Endothelial cell of hepatic sinusoid (primary cell): ENCODE results near the gene PLAC8L1.
"Not testable (repeated sequence)": the region's sequence is repeated elsewhere in the genome, so short reads cannot be mapped to it uniquely, and the experiment has no call there.

ENCODE experiments used
- in situ Hi-C: cut with HindIII; loops from 2 replicates; pipeline ENCODE4 v1.10.0; 2017; ENCODE audit warnings: low sequenced_read_pairs

The PLAC8L1 gene

GRCh38 chr5:146105477-146105876 is at the start of gene PLAC8L1:
Gene PLAC8L1, minus strand, starts transcription at chr5:146105577. Its CDS starts 1,266 bp downstream, at chr5:146104311.
- in situ Hi-C loops, result no loop called here

GRCh38 chr5:146151970-146152369 is 46.6 kb upstream of the PLAC8L1 start:
- in situ Hi-C loops, result loop anchor here (5.0 kb wide), 1 partner anchor 80 kb away; no protein-coding TSS in a partner anchor

- in situ Hi-C loops, result no loop called here
Observed at GRCh38 chr5:146137967-146138403, 32.6 kb upstream of the PLAC8L1 start.

GRCh38 chr5:146130440-146131045 is 25.2 kb upstream of the PLAC8L1 start:
- in situ Hi-C loops, result loop anchor here (5.0 kb wide), 1 partner anchor 87 kb away; no protein-coding TSS in a partner anchor

GRCh38 chr5:146126068-146126467 is 20.7 kb upstream of the PLAC8L1 start:
- in situ Hi-C loops, result no loop called here

- in situ Hi-C loops, result no loop called here
Observed at GRCh38 chr5:146124580-146124979, 19.2 kb upstream of the PLAC8L1 start.

GRCh38 chr5:146121451-146121850 is 16.1 kb upstream of the PLAC8L1 start:
- in situ Hi-C loops, result not testable (repeated sequence)

GRCh38 chr5:146118322-146118721 is 12.9 kb upstream of the PLAC8L1 start:
- in situ Hi-C loops, result no loop called here

- in situ Hi-C loops, result not testable (repeated sequence)
Observed at GRCh38 chr5:146117216-146117615, 11.8 kb upstream of the PLAC8L1 start.

- in situ Hi-C loops, result no loop called here
Observed at GRCh38 chr5:146116361-146116760, 11.0 kb upstream of the PLAC8L1 start.

GRCh38 chr5:146112476-146112875 is 7.1 kb upstream of the PLAC8L1 start:
- in situ Hi-C loops, result loop anchor here (5.0 kb wide), 1 partner anchor 50 kb away; no protein-coding TSS in a partner anchor

- in situ Hi-C loops, result loop anchor here (5.0 kb wide), 1 partner anchor 51 kb away; no protein-coding TSS in a partner anchor
Observed at GRCh38 chr5:146111409-146111808, 6.0 kb upstream of the PLAC8L1 start.

GRCh38 chr5:146109379-146109778 is 4.0 kb upstream of the PLAC8L1 start:
- in situ Hi-C loops, result no loop called here

GRCh38 chr5:146108870-146109269 is 3.5 kb upstream of the PLAC8L1 start:
- in situ Hi-C loops, result not testable (repeated sequence)

GRCh38 chr5:146107901-146108300 is 2.5 kb upstream of the PLAC8L1 start:
- in situ Hi-C loops, result no loop called here

GRCh38 chr5:146103594-146103993 is 1.8 kb downstream of the PLAC8L1 start:
- in situ Hi-C loops, result no loop called here

GRCh38 chr5:146101646-146102045 is 3.7 kb downstream of the PLAC8L1 start:
- in situ Hi-C loops, result no loop called here

- in situ Hi-C loops, result no loop called here
Observed at GRCh38 chr5:146098047-146098446, 7.3 kb downstream of the PLAC8L1 start.

GRCh38 chr5:146091881-146092280 is 13.5 kb downstream of the PLAC8L1 start:
- in situ Hi-C loops, result no loop called here

GRCh38 chr5:146089287-146089686 is 16.1 kb downstream of the PLAC8L1 start:
- in situ Hi-C loops, result no loop called here

GRCh38 chr5:146088098-146088497 is 17.3 kb downstream of the PLAC8L1 start:
- in situ Hi-C loops, result no loop called here

GRCh38 chr5:146084376-146084775 is 21.0 kb downstream of the PLAC8L1 start:
- in situ Hi-C loops, result no loop called here

- in situ Hi-C loops, result no loop called here
Observed at GRCh38 chr5:146082798-146083197, 22.6 kb downstream of the PLAC8L1 start.
